ENCODE measurements around the gene TRAPPC6A. TPM values are rescaled to one million over a fixed set of nuclear protein-coding genes. Genes with fewer than 3 reads are reported as not detected.
A peak's percentile ranks its signal among the peaks of the same experiment; 100 is the strongest.

TRAPPC6A gene
- total RNA-seq, 1 experiment from 2014 or later: 59.7 TPM

DNA sequence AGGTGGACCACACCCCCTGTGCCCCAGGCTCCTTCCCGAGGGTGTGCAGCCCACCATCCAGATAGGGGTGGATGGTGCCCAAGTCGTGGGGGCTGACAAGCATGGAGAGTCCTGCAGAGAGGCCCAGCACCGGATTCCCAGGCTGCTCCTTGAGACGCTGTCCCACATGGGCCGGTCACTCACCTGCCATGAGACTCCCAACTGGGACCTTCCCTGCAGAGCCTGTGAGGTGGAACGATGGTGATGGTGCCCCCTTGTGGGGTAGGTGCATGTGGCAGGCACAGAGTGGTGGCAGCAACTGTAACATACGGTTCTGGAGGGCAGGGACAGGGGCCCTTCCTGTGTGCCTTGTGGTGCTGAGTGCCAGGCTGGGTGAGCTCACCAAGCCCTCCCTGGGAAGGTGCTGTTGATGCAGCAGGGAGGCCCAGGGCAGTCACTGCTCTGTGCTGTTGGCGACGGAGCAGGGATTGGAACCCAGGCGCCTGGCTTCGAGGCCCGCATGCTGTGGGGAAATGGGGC is 52.0 kb downstream of the TRAPPC6A start:
- H3K27ac Mint-ChIP-seq: peak overlapping the region; percentile 19; the same call in 1 of the 2 replicates

GRCh38 chr19:45125360-45125759 is 52.7 kb downstream of the TRAPPC6A start:
- Mint-ChIP-seq H3K4me3 (no peak overlapping the region), H3K36me3 (no peaks in the 10 kb centered on the region), H3K4me1 (peaks cover 10% of the 10 kb centered on the region), H3K27me3 (ENCODE audit: low read depth) (no peaks in the 10 kb centered on the region), H3K9me3 (no peaks in the 10 kb centered on the region), H3K27ac (no peak overlapping the region)
- CTCF ChIA-PET: interaction anchor here (0.6 to 2.5 kb wide), 25 partner anchors 7 to 402 kb away, joined by 3 to 19 read pairs (median 6); partner anchors contain the start of genes BLOC1S3, CLASRP, NKPD1 and PPP1R37
- ATAC-seq: no peak
- POLR2A ChIA-PET: no interaction called here
- DNase-seq (ENCODE audit: low spot score): no peak
- TF ChIP-seq ARID4B (CRISPR knock-in tag; IDR thresholded peaks at IDR 0.05; ENCODE audit: borderline replicate concordance) (no peak), GABPB1 (CRISPR knock-in tag; IDR thresholded peaks at IDR 0.05) (no peak), ELF4 (CRISPR knock-in tag; IDR thresholded peaks at IDR 0.05; ENCODE audit: low read depth) (no peak), NFATC4 (CRISPR knock-in tag; IDR thresholded peaks at IDR 0.05) (no peak), ZBTB43 (CRISPR knock-in tag; IDR thresholded peaks at IDR 0.05) (no peak), CREM (CRISPR knock-in tag; IDR thresholded peaks at IDR 0.05) (no peak), ZBTB21 (CRISPR knock-in tag; IDR thresholded peaks at IDR 0.05; ENCODE audit: borderline replicate concordance) (no peak), NR2C2 (CRISPR knock-in tag; IDR thresholded peaks at IDR 0.05) (no peak)
- TF ChIP-seq, protein P1, sequence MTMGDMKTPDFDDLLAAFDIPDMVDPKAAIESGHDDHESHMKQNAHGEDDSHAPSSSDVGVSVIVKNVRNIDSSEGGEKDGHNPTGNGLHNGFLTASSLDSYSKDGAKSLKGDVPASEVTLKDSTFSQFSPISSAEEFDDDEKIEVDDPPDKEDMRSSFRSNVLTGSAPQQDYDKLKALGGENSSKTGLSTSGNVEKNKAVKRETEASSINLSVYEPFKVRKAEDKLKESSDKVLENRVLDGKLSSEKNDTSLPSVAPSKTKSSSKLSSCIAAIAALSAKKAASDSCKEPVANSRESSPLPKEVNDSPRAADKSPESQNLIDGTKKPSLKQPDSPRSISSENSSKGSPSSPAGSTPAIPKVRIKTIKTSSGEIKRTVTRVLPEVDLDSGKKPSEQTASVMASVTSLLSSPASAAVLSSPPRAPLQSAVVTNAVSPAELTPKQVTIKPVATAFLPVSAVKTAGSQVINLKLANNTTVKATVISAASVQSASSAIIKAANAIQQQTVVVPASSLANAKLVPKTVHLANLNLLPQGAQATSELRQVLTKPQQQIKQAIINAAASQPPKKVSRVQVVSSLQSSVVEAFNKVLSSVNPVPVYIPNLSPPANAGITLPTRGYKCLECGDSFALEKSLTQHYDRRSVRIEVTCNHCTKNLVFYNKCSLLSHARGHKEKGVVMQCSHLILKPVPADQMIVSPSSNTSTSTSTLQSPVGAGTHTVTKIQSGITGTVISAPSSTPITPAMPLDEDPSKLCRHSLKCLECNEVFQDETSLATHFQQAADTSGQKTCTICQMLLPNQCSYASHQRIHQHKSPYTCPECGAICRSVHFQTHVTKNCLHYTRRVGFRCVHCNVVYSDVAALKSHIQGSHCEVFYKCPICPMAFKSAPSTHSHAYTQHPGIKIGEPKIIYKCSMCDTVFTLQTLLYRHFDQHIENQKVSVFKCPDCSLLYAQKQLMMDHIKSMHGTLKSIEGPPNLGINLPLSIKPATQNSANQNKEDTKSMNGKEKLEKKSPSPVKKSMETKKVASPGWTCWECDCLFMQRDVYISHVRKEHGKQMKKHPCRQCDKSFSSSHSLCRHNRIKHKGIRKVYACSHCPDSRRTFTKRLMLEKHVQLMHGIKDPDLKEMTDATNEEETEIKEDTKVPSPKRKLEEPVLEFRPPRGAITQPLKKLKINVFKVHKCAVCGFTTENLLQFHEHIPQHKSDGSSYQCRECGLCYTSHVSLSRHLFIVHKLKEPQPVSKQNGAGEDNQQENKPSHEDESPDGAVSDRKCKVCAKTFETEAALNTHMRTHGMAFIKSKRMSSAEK (CRISPR knock-in tag; IDR thresholded peaks at IDR 0.05; ENCODE audit: borderline replicate concordance): no peak
- TF ChIP-seq, protein P2, sequence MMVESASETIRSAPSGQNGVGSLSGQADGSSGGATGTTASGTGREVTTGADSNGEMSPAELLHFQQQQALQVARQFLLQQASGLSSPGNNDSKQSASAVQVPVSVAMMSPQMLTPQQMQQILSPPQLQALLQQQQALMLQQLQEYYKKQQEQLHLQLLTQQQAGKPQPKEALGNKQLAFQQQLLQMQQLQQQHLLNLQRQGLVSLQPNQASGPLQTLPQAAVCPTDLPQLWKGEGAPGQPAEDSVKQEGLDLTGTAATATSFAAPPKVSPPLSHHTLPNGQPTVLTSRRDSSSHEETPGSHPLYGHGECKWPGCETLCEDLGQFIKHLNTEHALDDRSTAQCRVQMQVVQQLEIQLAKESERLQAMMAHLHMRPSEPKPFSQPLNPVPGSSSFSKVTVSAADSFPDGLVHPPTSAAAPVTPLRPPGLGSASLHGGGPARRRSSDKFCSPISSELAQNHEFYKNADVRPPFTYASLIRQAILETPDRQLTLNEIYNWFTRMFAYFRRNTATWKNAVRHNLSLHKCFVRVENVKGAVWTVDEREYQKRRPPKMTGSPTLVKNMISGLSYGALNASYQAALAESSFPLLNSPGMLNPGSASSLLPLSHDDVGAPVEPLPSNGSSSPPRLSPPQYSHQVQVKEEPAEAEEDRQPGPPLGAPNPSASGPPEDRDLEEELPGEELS (CRISPR knock-in tag; IDR thresholded peaks at IDR 0.05): no peak

More for the DNA sequence above, 52.0 kb downstream of the TRAPPC6A start:
- Mint-ChIP-seq H3K36me3 (no peaks in the 10 kb centered on the region), H3K9me3 (no peaks in the 10 kb centered on the region), H3K27me3 (ENCODE audit: low read depth) (no peaks in the 10 kb centered on the region), H3K4me1 (peaks cover 17% of the 10 kb centered on the region), H3K4me3 (no peak overlapping the region)
- ChIA-PET POLR2A (interaction anchor here (0.5 kb wide), 1 partner anchor 214 kb away, joined by 3 read pairs; no protein-coding TSS in a partner anchor), CTCF (interaction anchor here (0.7 to 2.5 kb wide), 27 partner anchors 8 to 224 kb away, joined by 3 to 19 read pairs (median 5); partner anchors contain the start of genes BLOC1S3, CLASRP, NKPD1 and PPP1R37)
- peak; percentile 93 for ATAC-seq
- peak; percentile 90 for DNase-seq (ENCODE audit: low spot score)
- TF ChIP-seq, protein P3, sequence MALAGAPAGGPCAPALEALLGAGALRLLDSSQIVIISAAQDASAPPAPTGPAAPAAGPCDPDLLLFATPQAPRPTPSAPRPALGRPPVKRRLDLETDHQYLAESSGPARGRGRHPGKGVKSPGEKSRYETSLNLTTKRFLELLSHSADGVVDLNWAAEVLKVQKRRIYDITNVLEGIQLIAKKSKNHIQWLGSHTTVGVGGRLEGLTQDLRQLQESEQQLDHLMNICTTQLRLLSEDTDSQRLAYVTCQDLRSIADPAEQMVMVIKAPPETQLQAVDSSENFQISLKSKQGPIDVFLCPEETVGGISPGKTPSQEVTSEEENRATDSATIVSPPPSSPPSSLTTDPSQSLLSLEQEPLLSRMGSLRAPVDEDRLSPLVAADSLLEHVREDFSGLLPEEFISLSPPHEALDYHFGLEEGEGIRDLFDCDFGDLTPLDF (CRISPR knock-in tag; IDR thresholded peaks at IDR 0.05): no peak
- TF ChIP-seq USF2 (CRISPR knock-in tag; IDR thresholded peaks at IDR 0.05): no peak
- 0 out of 2 replicates have a peak, but pooled peaks have one; percentile 31 for TF ChIP-seq SP1 (CRISPR knock-in tag; conservative IDR thresholded peaks at IDR 0.05)
- 0 out of 2 replicates have a peak, but pooled peaks have one; percentile 22 for TF ChIP-seq FOXP1 (CRISPR knock-in tag; IDR thresholded peaks at IDR 0.05; ENCODE audit: borderline replicate concordance)
- TF ChIP-seq ZNF121 (CRISPR knock-in tag; IDR thresholded peaks at IDR 0.05): peak; percentile 7; the same call in 1 of the 2 replicates
- no peak for TF ChIP-seq RORB (CRISPR knock-in tag; IDR thresholded peaks at IDR 0.05)
- TF ChIP-seq, protein P4, sequence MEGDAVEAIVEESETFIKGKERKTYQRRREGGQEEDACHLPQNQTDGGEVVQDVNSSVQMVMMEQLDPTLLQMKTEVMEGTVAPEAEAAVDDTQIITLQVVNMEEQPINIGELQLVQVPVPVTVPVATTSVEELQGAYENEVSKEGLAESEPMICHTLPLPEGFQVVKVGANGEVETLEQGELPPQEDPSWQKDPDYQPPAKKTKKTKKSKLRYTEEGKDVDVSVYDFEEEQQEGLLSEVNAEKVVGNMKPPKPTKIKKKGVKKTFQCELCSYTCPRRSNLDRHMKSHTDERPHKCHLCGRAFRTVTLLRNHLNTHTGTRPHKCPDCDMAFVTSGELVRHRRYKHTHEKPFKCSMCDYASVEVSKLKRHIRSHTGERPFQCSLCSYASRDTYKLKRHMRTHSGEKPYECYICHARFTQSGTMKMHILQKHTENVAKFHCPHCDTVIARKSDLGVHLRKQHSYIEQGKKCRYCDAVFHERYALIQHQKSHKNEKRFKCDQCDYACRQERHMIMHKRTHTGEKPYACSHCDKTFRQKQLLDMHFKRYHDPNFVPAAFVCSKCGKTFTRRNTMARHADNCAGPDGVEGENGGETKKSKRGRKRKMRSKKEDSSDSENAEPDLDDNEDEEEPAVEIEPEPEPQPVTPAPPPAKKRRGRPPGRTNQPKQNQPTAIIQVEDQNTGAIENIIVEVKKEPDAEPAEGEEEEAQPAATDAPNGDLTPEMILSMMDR (IDR thresholded peaks at IDR 0.05): peak; percentile 76
- TF ChIP-seq NR1H2 (CRISPR knock-in tag; IDR thresholded peaks at IDR 0.05): no peak
